Measurements from ENCODE around the gene SPOCK3. TPM values are rescaled to one million over a fixed set of nuclear protein-coding genes. Genes with fewer than 3 reads are reported as not detected.

The SPOCK3 gene
- total and polyA plus RNA-seq, 2 of the 13 experiments (the other 11 are each of a cell fraction or from before 2014, with no cell fraction given) = not detected

DNA sequence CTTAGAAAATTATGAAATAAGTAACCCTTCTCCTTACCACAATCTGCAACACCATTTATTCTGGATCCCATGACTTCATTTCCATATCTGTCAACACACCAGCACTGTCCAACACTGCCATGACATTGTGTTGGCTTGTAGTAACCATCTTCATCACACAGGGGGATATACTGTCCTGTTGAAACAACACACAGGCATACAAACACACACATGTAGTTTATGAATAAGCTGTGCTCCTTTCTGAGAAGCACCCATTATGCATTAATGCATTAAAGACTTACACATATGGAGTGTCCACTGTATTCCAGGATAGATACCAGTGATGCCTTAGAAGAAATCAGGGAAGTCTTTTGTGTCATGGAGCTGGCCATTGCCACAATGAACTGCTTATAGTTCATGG, 496.9 kb downstream of the SPOCK3 start:
- ATAC-seq = no peak
- POLR2A ChIA-PET = no interaction called here
- in situ Hi-C loops (cut with HindIII; ENCODE audit: extremely low pct_ligation_motif_present, low pct_unique_long_range_greater_than_20kb) = no loop called here

More for the DNA sequence above, 496.9 kb downstream of the SPOCK3 start:
- TF ChIP-seq ZNF292 (CRISPR knock-in tag; IDR thresholded peaks at IDR 0.05; ENCODE audit: borderline replicate concordance, low read depth) = no peak
- TF ChIP-seq TEAD2 (CRISPR knock-in tag; IDR thresholded peaks at IDR 0.05) = no peak
- TF ChIP-seq NONO (IDR thresholded peaks at IDR 0.05) = no peak
- TF ChIP-seq NONO (CRISPR knock-in tag; conservative IDR thresholded peaks at IDR 0.05) = no peak
- TF ChIP-seq, protein P1, sequence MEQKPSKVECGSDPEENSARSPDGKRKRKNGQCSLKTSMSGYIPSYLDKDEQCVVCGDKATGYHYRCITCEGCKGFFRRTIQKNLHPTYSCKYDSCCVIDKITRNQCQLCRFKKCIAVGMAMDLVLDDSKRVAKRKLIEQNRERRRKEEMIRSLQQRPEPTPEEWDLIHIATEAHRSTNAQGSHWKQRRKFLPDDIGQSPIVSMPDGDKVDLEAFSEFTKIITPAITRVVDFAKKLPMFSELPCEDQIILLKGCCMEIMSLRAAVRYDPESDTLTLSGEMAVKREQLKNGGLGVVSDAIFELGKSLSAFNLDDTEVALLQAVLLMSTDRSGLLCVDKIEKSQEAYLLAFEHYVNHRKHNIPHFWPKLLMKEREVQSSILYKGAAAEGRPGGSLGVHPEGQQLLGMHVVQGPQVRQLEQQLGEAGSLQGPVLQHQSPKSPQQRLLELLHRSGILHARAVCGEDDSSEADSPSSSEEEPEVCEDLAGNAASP (CRISPR knock-in tag; IDR thresholded peaks at IDR 0.05; ENCODE audit: borderline replicate concordance) = no peak
- no peak for TF ChIP-seq ZNF577 (CRISPR knock-in tag; IDR thresholded peaks at IDR 0.05; ENCODE audit: borderline replicate concordance, low read depth)
- TF ChIP-seq, protein P2, sequence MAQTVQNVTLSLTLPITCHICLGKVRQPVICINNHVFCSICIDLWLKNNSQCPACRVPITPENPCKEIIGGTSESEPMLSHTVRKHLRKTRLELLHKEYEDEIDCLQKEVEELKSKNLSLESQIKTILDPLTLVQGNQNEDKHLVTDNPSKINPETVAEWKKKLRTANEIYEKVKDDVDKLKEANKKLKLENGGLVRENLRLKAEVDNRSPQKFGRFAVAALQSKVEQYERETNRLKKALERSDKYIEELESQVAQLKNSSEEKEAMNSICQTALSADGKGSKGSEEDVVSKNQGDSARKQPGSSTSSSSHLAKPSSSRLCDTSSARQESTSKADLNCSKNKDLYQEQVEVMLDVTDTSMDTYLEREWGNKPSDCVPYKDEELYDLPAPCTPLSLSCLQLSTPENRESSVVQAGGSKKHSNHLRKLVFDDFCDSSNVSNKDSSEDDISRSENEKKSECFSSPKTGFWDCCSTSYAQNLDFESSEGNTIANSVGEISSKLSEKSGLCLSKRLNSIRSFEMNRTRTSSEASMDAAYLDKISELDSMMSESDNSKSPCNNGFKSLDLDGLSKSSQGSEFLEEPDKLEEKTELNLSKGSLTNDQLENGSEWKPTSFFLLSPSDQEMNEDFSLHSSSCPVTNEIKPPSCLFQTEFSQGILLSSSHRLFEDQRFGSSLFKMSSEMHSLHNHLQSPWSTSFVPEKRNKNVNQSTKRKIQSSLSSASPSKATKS (CRISPR knock-in tag; IDR thresholded peaks at IDR 0.05) = no peak
- no peak for TF ChIP-seq KAT2B (IDR thresholded peaks at IDR 0.05; ENCODE audit: borderline replicate concordance, low read depth, low read length)
- TF ChIP-seq GATAD2A (CRISPR knock-in tag; IDR thresholded peaks at IDR 0.05) = no peak
- no peak for TF ChIP-seq HHEX (CRISPR knock-in tag; IDR thresholded peaks at IDR 0.05)
- no peak for TF ChIP-seq ARHGAP35 (CRISPR knock-in tag; IDR thresholded peaks at IDR 0.05; ENCODE audit: borderline replicate concordance)
- no peak for TF ChIP-seq ZKSCAN5 (CRISPR knock-in tag; IDR thresholded peaks at IDR 0.05)
- TF ChIP-seq, protein P3, sequence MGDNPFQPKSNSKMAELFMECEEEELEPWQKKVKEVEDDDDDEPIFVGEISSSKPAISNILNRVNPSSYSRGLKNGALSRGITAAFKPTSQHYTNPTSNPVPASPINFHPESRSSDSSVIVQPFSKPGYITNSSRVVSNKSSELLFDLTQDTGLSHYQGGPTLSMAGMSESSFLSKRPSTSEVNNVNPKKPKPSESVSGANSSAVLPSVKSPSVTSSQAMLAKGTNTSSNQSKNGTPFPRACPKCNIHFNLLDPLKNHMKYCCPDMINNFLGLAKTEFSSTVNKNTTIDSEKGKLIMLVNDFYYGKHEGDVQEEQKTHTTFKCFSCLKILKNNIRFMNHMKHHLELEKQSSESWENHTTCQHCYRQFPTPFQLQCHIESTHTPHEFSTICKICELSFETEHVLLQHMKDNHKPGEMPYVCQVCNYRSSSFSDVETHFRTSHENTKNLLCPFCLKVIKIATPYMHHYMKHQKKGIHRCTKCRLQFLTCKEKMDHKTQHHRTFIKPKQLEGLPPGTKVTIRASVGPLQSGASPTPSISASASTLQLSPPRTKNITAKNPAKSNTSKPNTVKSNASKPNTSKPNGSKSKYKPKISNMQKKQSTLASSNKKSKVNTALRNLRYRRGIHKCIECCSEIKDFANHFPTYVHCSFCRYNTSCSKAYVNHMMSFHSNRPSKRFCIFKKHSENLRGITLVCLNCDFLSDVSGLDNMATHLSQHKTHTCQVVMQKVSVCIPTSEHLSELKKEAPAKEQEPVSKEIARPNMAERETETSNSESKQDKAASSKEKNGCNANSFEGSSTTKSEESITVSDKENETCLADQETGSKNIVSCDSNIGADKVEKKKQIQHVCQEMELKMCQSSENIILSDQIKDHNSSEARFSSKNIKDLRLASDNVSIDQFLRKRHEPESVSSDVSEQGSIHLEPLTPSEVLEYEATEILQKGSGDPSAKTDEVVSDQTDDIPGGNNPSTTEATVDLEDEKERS (CRISPR knock-in tag; IDR thresholded peaks at IDR 0.05) = no peak
- no peak for TF ChIP-seq HNF4G (IDR thresholded peaks at IDR 0.05; ENCODE audit: borderline replicate concordance, low read depth, low read length)
- no peak for TF ChIP-seq HNF4G (CRISPR knock-in tag; IDR thresholded peaks at IDR 0.05; ENCODE audit: borderline replicate concordance, low read depth)
- TF ChIP-seq KLF13 (CRISPR knock-in tag; IDR thresholded peaks at IDR 0.05) = no peak
- no peak for TF ChIP-seq MEIS2 (CRISPR knock-in tag; IDR thresholded peaks at IDR 0.05)
- no peak for TF ChIP-seq ZFP90 (CRISPR knock-in tag; IDR thresholded peaks at IDR 0.05; ENCODE audit: borderline replicate concordance)
- no peak for TF ChIP-seq POLR2G (IDR thresholded peaks at IDR 0.05; ENCODE audit: low read depth, low read length)
- no peak overlapping the region for H3K4me3 ChIP-seq (replicated peaks in 1 of 3; ENCODE audit: insufficient read depth in 1 of 3, low read depth in 2 of 3, low read length in 3 of 3)
- FAIRE-seq (no peak), DNase-seq (ENCODE audit: low spot score) (no peak)
- H3K4me1 ChIP-seq (ENCODE audit: insufficient read depth, low read length) = no peaks in the 10 kb centered on the region
- H4K20me1 ChIP-seq (ENCODE audit: insufficient read depth, low read length) = no peaks in the 10 kb centered on the region
- H2AFZ ChIP-seq (ENCODE audit: low read length) = no peak overlapping the region
- H3K27ac ChIP-seq (ENCODE audit: extremely low read length, insufficient read depth, low read length) = no peak overlapping the region
- no peaks in the 10 kb centered on the region for H3K36me3 ChIP-seq (replicated peaks in 1 of 2; ENCODE audit: control insufficient read depth in 1 of 2, insufficient read depth in 2 of 2, low read length in 2 of 2)
- H3K27me3 ChIP-seq (ENCODE audit: control insufficient read depth in 1 of 2, insufficient read depth in 2 of 2, low read length in 2 of 2) = no peaks in the 10 kb centered on the region
- no TSS peak for BruUV-seq (replicated peaks)
- no peaks in the 10 kb centered on the region for H3K9me3 ChIP-seq (ENCODE audit: low read length)
- H3K9ac ChIP-seq (ENCODE audit: insufficient read depth, low read depth, low read length) = no peak overlapping the region
- intact Hi-C loops (cut with micrococcal nuclease; ENCODE audit: unreplicated experiment) = no loop called here
- H3K79me2 ChIP-seq (ENCODE audit: insufficient read depth, low read length) = no peaks in the 10 kb centered on the region
- CTCF ChIA-PET (ENCODE audit: low intra/inter-chr PET ratio, low total read pairs) = no interaction called here
- H3K4me2 ChIP-seq (ENCODE audit: low read depth, low read length) = no peak overlapping the region
